Measurements from ENCODE around the gene SPATA31E1.

GRCh38 chr9:87910821-87911220 is 28.1 kb downstream of the SPATA31E1 start:
- TF ChIP-seq POLR2A (IDR thresholded peaks at IDR 0.05; ENCODE audit: low read depth, low read length) = no peak
- TF ChIP-seq POLR2AphosphoS5 (IDR thresholded peaks at IDR 0.05; ENCODE audit: low read depth, low read length) = no peak
- no peak for TF ChIP-seq TAF1 (IDR thresholded peaks at IDR 0.05; ENCODE audit: borderline replicate concordance, low read depth, low read length)

All from GM12892 (cell line).